H9 (cell line): ENCODE data around the gene IRS2. TPM values are rescaled to one million over a fixed set of nuclear protein-coding genes. Genes with fewer than 3 reads are reported as not detected.

ENCODE experiments used
- DNase-seq: peaks from one replicate; pipeline ENCODE4 v3.0.0-alpha.2; 2017
- H2AFZ ChIP-seq: one replicate; pipeline ENCODE4 v1.6.1; 2013; ENCODE audit warnings: mild to moderate bottlenecking, low read length, control low read depth, moderate library complexity
- H2AK5ac ChIP-seq: 2 replicates; pipeline ENCODE4 v1.6.1; 2013; ENCODE audit warnings: low read length, control low read depth, mixed read lengths; ENCODE audit not compliant: insufficient read length
- H2BK120ac ChIP-seq: one replicate; pipeline ENCODE4 v1.6.1; 2013; ENCODE audit warnings: low read depth, mild to moderate bottlenecking, low read length, control low read depth, inconsistent platforms; ENCODE audit not compliant: poor library complexity, severe bottlenecking
- H2BK12ac ChIP-seq: 2 replicates; pipeline ENCODE4 v1.6.1; 2013; ENCODE audit warnings: low read length, control low read depth, mixed read lengths, low read depth; ENCODE audit not compliant: insufficient read length
- H2BK15ac ChIP-seq: 2 replicates; pipeline ENCODE4 v1.6.1; 2013; ENCODE audit warnings: low read depth, low read length, control low read depth
- H2BK20ac ChIP-seq: one replicate; pipeline ENCODE4 v1.6.1; 2013; ENCODE audit warnings: low read depth, mild to moderate bottlenecking, low read length, control low read depth, inconsistent platforms; ENCODE audit not compliant: poor library complexity, severe bottlenecking
- H2BK5ac ChIP-seq: 2 replicates; pipeline ENCODE4 v1.6.1; 2013; ENCODE audit warnings: low read length, control low read depth, mixed read lengths; ENCODE audit not compliant: insufficient read length
- H3K14ac ChIP-seq: 2 replicates; pipeline ENCODE4 v1.6.1; 2013; ENCODE audit warnings: low read length, control low read depth; ENCODE audit not compliant: insufficient read depth
- H3K18ac ChIP-seq: 2 replicates; pipeline ENCODE4 v1.6.1; 2013; ENCODE audit warnings: low read depth, mild to moderate bottlenecking, mixed read lengths, low read length, control low read depth; ENCODE audit not compliant: insufficient read length
- H3K23ac ChIP-seq: 2 replicates; pipeline ENCODE4 v1.6.1; 2013; ENCODE audit warnings: low read length, control low read depth, mixed read lengths, low read depth; ENCODE audit not compliant: insufficient read length
- H3K23me2 ChIP-seq: 2 replicates; pipeline ENCODE4 v1.6.1; 2013; ENCODE audit warnings: low read depth, mild to moderate bottlenecking, mixed read lengths, low read length, control low read depth; ENCODE audit not compliant: insufficient read length, poor library complexity, severe bottlenecking
- H3K27ac ChIP-seq: 2 replicates; pipeline ENCODE4 v1.5.1; 2013; ENCODE audit warnings: low read length, control low read depth, mixed read lengths, low read depth; ENCODE audit not compliant: insufficient read length
- H3K27me3 ChIP-seq: 2 replicates; pipeline ENCODE4 v1.6.1; 2013; ENCODE audit warnings: low read length, control low read depth, inconsistent platforms; ENCODE audit not compliant: insufficient read depth
- H3K4ac ChIP-seq: 2 replicates; pipeline ENCODE4 v1.6.1; 2013; ENCODE audit warnings: low read depth, mild to moderate bottlenecking, control low read depth, inconsistent platforms, low read length, moderate library complexity
- H3K4me1 ChIP-seq: 2 replicates; pipeline ENCODE4 v1.6.1; 2013; ENCODE audit warnings: low read length, control low read depth, inconsistent platforms; ENCODE audit not compliant: insufficient read depth
- H3K4me2 ChIP-seq: 2 replicates; pipeline ENCODE4 v1.6.1; 2013; ENCODE audit warnings: low read length, control low read depth, mixed read lengths; ENCODE audit not compliant: insufficient read length, insufficient read depth
- H3K56ac ChIP-seq: 2 replicates; pipeline ENCODE4 v1.6.1; 2013; ENCODE audit warnings: low read depth, mild to moderate bottlenecking, mixed read lengths, low read length, control low read depth; ENCODE audit not compliant: insufficient read length
- H3K79me1 ChIP-seq: 2 replicates; pipeline ENCODE4 v1.6.1; 2013; ENCODE audit warnings: low read depth, mild to moderate bottlenecking, moderate library complexity, low read length, control low read depth, inconsistent platforms; ENCODE audit not compliant: insufficient read depth, poor library complexity, severe bottlenecking
- H3K79me2 ChIP-seq: 2 replicates; pipeline ENCODE4 v1.6.1; 2013; ENCODE audit warnings: low read length, control low read depth, inconsistent platforms; ENCODE audit not compliant: insufficient read depth
- H3K9ac ChIP-seq: 2 replicates; pipeline ENCODE4 v1.6.1; 2013; ENCODE audit warnings: low read length, control low read depth, mixed read lengths; ENCODE audit not compliant: insufficient read length; ENCODE audit errors: extremely low read depth
- H3K9me3 ChIP-seq: one replicate; pipeline ENCODE4 v1.6.1; 2013; ENCODE audit warnings: low read depth, low read length, inconsistent platforms; ENCODE audit not compliant: control insufficient read depth
- H3T11ph ChIP-seq: one replicate; pipeline ENCODE4 v1.6.1; 2013; ENCODE audit warnings: mild to moderate bottlenecking, low read length, control low read depth, inconsistent platforms
- H4K20me1 ChIP-seq: one replicate; pipeline ENCODE4 v1.6.1; 2013; ENCODE audit not compliant: control insufficient read depth, insufficient read length, insufficient read depth
- H4K5ac ChIP-seq: 2 replicates; pipeline ENCODE4 v1.6.1; 2013; ENCODE audit warnings: low read depth, mild to moderate bottlenecking, mixed read lengths, low read length, control low read depth; ENCODE audit not compliant: insufficient read length
- H4K8ac ChIP-seq: replicated peaks from 2 replicates; pipeline ENCODE4 v1.6.1; 2013; ENCODE audit warnings: low read length, control low read depth, mixed read lengths, low read depth; ENCODE audit not compliant: insufficient read length
- H4K91ac ChIP-seq: 2 replicates; pipeline ENCODE4 v1.6.1; 2013; ENCODE audit warnings: low read depth, mild to moderate bottlenecking, moderate library complexity, mixed read lengths, low read length, control low read depth; ENCODE audit not compliant: insufficient read length
- H3K27ac Mint-ChIP-seq, 3 experiments: 2 replicates in 2 of 3; 3 replicates in 1 of 3; pipeline ENCODE4 v1.8.0; 2020 to 2021; ENCODE audit warnings: mixed read lengths in 3 of 3, mild to moderate bottlenecking in 1 of 3, moderate library complexity in 1 of 3
- H3K27me3 Mint-ChIP-seq: 2 replicates; pipeline ENCODE4 v1.8.0; 2021; ENCODE audit warnings: low read depth, mild to moderate bottlenecking, moderate library complexity, mixed read lengths
- H3K36me3 Mint-ChIP-seq, 3 experiments: 2 replicates in 2 of 3; 3 replicates in 1 of 3; pipeline ENCODE4 v1.8.0; 2020 to 2021; ENCODE audit warnings: low read depth in 3 of 3, mixed read lengths in 3 of 3; ENCODE audit not compliant: insufficient read depth in 1 of 3
- H3K4me1 Mint-ChIP-seq, 2 experiments: 2 replicates each; pipeline ENCODE4 v1.8.0; 2020; ENCODE audit warnings: mixed read lengths in 2 of 2
- H3K4me3 Mint-ChIP-seq, 2 experiments: 2 replicates in 1 of 2; 3 replicates in 1 of 2; pipeline ENCODE4 v1.8.0; 2020 to 2021; ENCODE audit warnings: mild to moderate bottlenecking in 2 of 2, mixed read lengths in 2 of 2, moderate library complexity in 1 of 2
- H3K9me3 Mint-ChIP-seq, 2 experiments: 2 replicates in 1 of 2; 3 replicates in 1 of 2; pipeline ENCODE4 v1.8.0; 2020; ENCODE audit warnings: mild to moderate bottlenecking in 2 of 2, mixed read lengths in 2 of 2, moderate library complexity in 1 of 2
- CTCF ChIP-seq: fragments of 200-600 bp; sonication (generic); conservative IDR thresholded peaks from 3 replicates; pipeline ENCODE4 v1.8.0; 2021; ENCODE audit warnings: antibody characterized with exemption, mild to moderate bottlenecking
- WGBS: extraction: QIAGEN DNeasy Blood & Tissue Kit; methylation state at CpG from one replicate; pipeline ENCODE4 v1.1.7; 2013; ENCODE audit warnings: missing lambda C conversion rate, low lambda C conversion rate, mixed read lengths; ENCODE audit not compliant: insufficient read length; ENCODE audit errors: extremely low coverage; 5-methylcytosine and 5-hydroxymethylcytosine counted together
- total RNA-seq: library from RNA; stranded (reverse); gene quantifications from 2 replicates; pipeline ENCODE4 v1.2.1, GENCODE V29; 2021

The IRS2 gene
- total RNA-seq, 1 experiment from 2014 or later = 10.1 TPM

- Histone ChIP-seq H2BK120ac (no peak overlapping the region), H3K23ac (no peak overlapping the region), H2AFZ (no peak overlapping the region), H3K23me2 (no peaks in the 10 kb centered on the region), H3K79me2 (no peaks in the 10 kb centered on the region; the same call in 1 of the 2 replicates), H3K4me1 (no peaks in the 10 kb centered on the region), H3K18ac (no peak overlapping the region), H3T11ph (no peak overlapping the region), H3K9ac (no peak overlapping the region), H3K14ac (no peak overlapping the region), H4K5ac (no peak overlapping the region), H3K56ac (no peak overlapping the region), H3K27me3 (no peaks in the 10 kb centered on the region), H3K4me2 (no peak overlapping the region), H2BK15ac (no peak overlapping the region), H4K91ac (no peak overlapping the region), H2BK5ac (no peak overlapping the region), H2BK20ac (no peak overlapping the region), H3K27ac (no peak overlapping the region), H3K79me1 (peaks cover 2% of the 10 kb centered on the region), H3K4ac (no peak overlapping the region), H4K20me1 (no peaks in the 10 kb centered on the region), H3K9me3 (no peaks in the 10 kb centered on the region), H4K8ac (no peak overlapping the region), H2AK5ac (no peak overlapping the region), H2BK12ac (no peak overlapping the region)
- peaks cover 5 to 8% (median 7%) of the 10 kb centered on the region in 3 experiments; a peak in 5 of 7 replicates for H3K36me3 Mint-ChIP-seq
- H3K27me3 Mint-ChIP-seq = no peaks in the 10 kb centered on the region
- DNase-seq = no peak
- WGBS = no CpG with 5 or more reads among the region's 8 CpGs
- no peaks in the 10 kb centered on the region for H3K9me3 Mint-ChIP-seq
- H3K4me3 Mint-ChIP-seq = no peak overlapping the region
- H3K27ac Mint-ChIP-seq = no peak overlapping the region
- TF ChIP-seq CTCF = no peak
- H3K4me1 Mint-ChIP-seq = peaks cover 30 to 37% of the 10 kb centered on the region in 2 experiments
Observed at GRCh38 chr13:109760402-109760801, 26.0 kb downstream of the IRS2 start.
